H1 (cell line): Measurements from ENCODE around the gene VMP1. TPM values are rescaled to one million over a fixed set of nuclear protein-coding genes. Genes with fewer than 3 reads are reported as not detected.

Source experiments
- CTCF ChIA-PET: fragments of 300-600 bp; sonication (Branson Sonifier 250); formaldehyde crosslinking; loops from one replicate; lab custom pipeline; 2021; ENCODE audit not compliant: partially characterized antibody; lab: Charles Lee
- POLR2A ChIA-PET: fragments of 300-600 bp; sonication (Branson Sonifier 250); formaldehyde crosslinking; loops from one replicate; lab custom pipeline; 2021; ENCODE audit warnings: inconsistent platforms; ENCODE audit not compliant: partially characterized antibody; lab: Charles Lee
- DNase-seq, 2 experiments: peaks; one replicate each; pipeline versions ENCODE4 v3.0.0 to v3.0.0-alpha.2; 2010 to 2022; ENCODE audit warnings: low spot score in 2 of 2, low read depth in 1 of 2, mixed read lengths in 1 of 2
- FAIRE-seq: peaks from 2 replicates; lab custom pipeline; 2011; peaks lifted over from hg19 to GRCh38; lab: Jason Lieb, UNC
- H2AFZ ChIP-seq: 2 replicates; pipeline ENCODE4 v1.8.1; 2012; ENCODE audit warnings: low read length, inconsistent platforms
- H2AK5ac ChIP-seq: 2 replicates; pipeline ENCODE4 v1.6.1; 2013; ENCODE audit warnings: low read depth, low read length
- H2BK120ac ChIP-seq: replicated peaks from 2 replicates; pipeline ENCODE3; 2013; ENCODE audit warnings: low read depth, low read length, inconsistent platforms
- H2BK12ac ChIP-seq: 2 replicates; pipeline ENCODE4 v1.6.1; 2013; ENCODE audit warnings: low read depth, low read length
- H2BK15ac ChIP-seq: 2 replicates; pipeline ENCODE4 v1.6.1; 2013; ENCODE audit warnings: low read length
- H2BK20ac ChIP-seq: 2 replicates; pipeline ENCODE4 v1.6.1; 2013; ENCODE audit warnings: low read length
- H2BK5ac ChIP-seq: 2 replicates; pipeline ENCODE4 v1.6.1; 2013; ENCODE audit warnings: low read depth, low read length
- H3K14ac ChIP-seq: 2 replicates; pipeline ENCODE4 v1.6.1; 2013; ENCODE audit warnings: inconsistent platforms; ENCODE audit not compliant: insufficient read length
- H3K18ac ChIP-seq: 2 replicates; pipeline ENCODE4 v1.6.1; 2013; ENCODE audit warnings: low read length; ENCODE audit errors: extremely low read depth
- H3K23ac ChIP-seq: 2 replicates; pipeline ENCODE4 v1.6.1; 2013; ENCODE audit warnings: inconsistent platforms; ENCODE audit not compliant: insufficient read length
- H3K23me2 ChIP-seq: 2 replicates; pipeline ENCODE4 v1.6.1; 2013; ENCODE audit warnings: low read depth, low read length
- H3K27ac ChIP-seq: 2 replicates; pipeline ENCODE4 v1.6.1; 2011; ENCODE audit warnings: low read depth, low read length, inconsistent platforms
- H3K27me3 ChIP-seq, 4 experiments: replicated peaks in 1 of 4; 1 replicate in 1 of 4; 2 replicates in 3 of 4; pipeline versions ENCODE4 v1.6.1 to v1.8.1; 2011 to 2013; ENCODE audit warnings: low read length in 3 of 4, mild to moderate bottlenecking in 3 of 4, inconsistent platforms in 2 of 4, mixed read lengths in 2 of 4, moderate library complexity in 1 of 4; ENCODE audit not compliant: control insufficient read depth in 3 of 4, insufficient read depth in 3 of 4; ENCODE audit errors: extremely low read depth in 1 of 4
- H3K36me3 ChIP-seq, 4 experiments: 2 replicates each; pipeline versions ENCODE4 v1.6.1 to v1.8.1; 2011 to 2013; ENCODE audit warnings: mild to moderate bottlenecking in 4 of 4, low read length in 3 of 4, moderate library complexity in 2 of 4, control low read depth in 1 of 4, inconsistent platforms in 1 of 4; ENCODE audit not compliant: insufficient read depth in 4 of 4, control insufficient read depth in 2 of 4
- H3K4ac ChIP-seq: replicated peaks from 2 replicates; pipeline ENCODE3; 2013; ENCODE audit warnings: low read length, low read depth, mixed read lengths, inconsistent platforms; ENCODE audit not compliant: insufficient read length
- H3K4me1 ChIP-seq, 4 experiments: replicated peaks in 1 of 4; 1 replicate in 1 of 4; 2 replicates in 3 of 4; pipeline versions ENCODE4 v1.6.1 to v1.8.1; 2011 to 2013; ENCODE audit warnings: low read length in 3 of 4, inconsistent platforms in 2 of 4, mixed read lengths in 1 of 4; ENCODE audit not compliant: insufficient read depth in 4 of 4, control insufficient read depth in 3 of 4
- H3K4me2 ChIP-seq, 2 experiments: 2 replicates each; pipeline versions ENCODE4 v1.6.1 to v1.8.1; 2011 to 2013; ENCODE audit warnings: low read depth in 2 of 2, low read length in 2 of 2, control low read depth in 1 of 2, inconsistent platforms in 1 of 2, mild to moderate bottlenecking in 1 of 2; ENCODE audit not compliant: insufficient read depth in 1 of 2
- H3K4me3 ChIP-seq, 4 experiments: fragments of 200-600, 300-600 bp in 1 of 4; sonication (generic), shearing (Covaris generic), sonication (Bioruptor Twin) in 1 of 4; 2 replicates each; pipeline versions ENCODE4 v1.5.1 to v1.8.1; 2011 to 2016; ENCODE audit warnings: low read length in 4 of 4, low read depth in 3 of 4, control low read depth in 2 of 4, inconsistent platforms in 2 of 4, mild to moderate bottlenecking in 2 of 4, mixed read lengths in 1 of 4, moderate library complexity in 1 of 4; ENCODE audit not compliant: insufficient read depth in 2 of 4; ENCODE audit errors: extremely low read depth in 1 of 4
- H3K56ac ChIP-seq: replicated peaks from 2 replicates; pipeline ENCODE3; 2013; ENCODE audit warnings: low read depth, mild to moderate bottlenecking, mixed read lengths, low read length, inconsistent platforms; ENCODE audit not compliant: insufficient read length
- H3K79me1 ChIP-seq: 2 replicates; pipeline ENCODE4 v1.6.1; 2013; ENCODE audit warnings: low read depth, low read length, control low read depth
- H3K79me2 ChIP-seq, 2 experiments: 2 replicates each; pipeline versions ENCODE4 v1.6.1 to v1.8.1; 2012 to 2013; ENCODE audit warnings: low read length in 2 of 2, mild to moderate bottlenecking in 2 of 2, inconsistent platforms in 1 of 2; ENCODE audit not compliant: insufficient read depth in 2 of 2, control insufficient read depth in 1 of 2
- H3K9ac ChIP-seq, 4 experiments: replicated peaks in 1 of 4; 1 replicate in 1 of 4; 2 replicates in 3 of 4; pipeline versions ENCODE4 v1.6.1 to v1.8.1; 2011 to 2013; ENCODE audit warnings: low read depth in 3 of 4, low read length in 3 of 4, control low read depth in 2 of 4, mild to moderate bottlenecking in 2 of 4, moderate library complexity in 2 of 4, inconsistent platforms in 1 of 4; ENCODE audit errors: extremely low read depth in 1 of 4
- H3K9me3 ChIP-seq, 2 experiments: 2 replicates each; pipeline versions ENCODE4 v1.6.1 to v1.8.1; 2012 to 2013; ENCODE audit warnings: mild to moderate bottlenecking in 2 of 2, moderate library complexity in 2 of 2, control low read depth in 1 of 2, inconsistent platforms in 1 of 2, low read depth in 1 of 2, low read length in 1 of 2, mixed read lengths in 1 of 2; ENCODE audit not compliant: insufficient read depth in 2 of 2
- H4K20me1 ChIP-seq, 2 experiments: replicated peaks in 1 of 2; 2 replicates each; pipeline versions ENCODE3 to v1.8.1; 2011 to 2013; ENCODE audit warnings: inconsistent platforms in 2 of 2, low read length in 2 of 2, mild to moderate bottlenecking in 1 of 2; ENCODE audit not compliant: insufficient read depth in 2 of 2, control insufficient read depth in 1 of 2
- H4K5ac ChIP-seq: 2 replicates; pipeline ENCODE4 v1.6.1; 2013; ENCODE audit warnings: low read length, low read depth, mixed read lengths, inconsistent platforms; ENCODE audit not compliant: insufficient read length
- H4K8ac ChIP-seq: 2 replicates; pipeline ENCODE4 v1.8.0; 2013; ENCODE audit warnings: mild to moderate bottlenecking, moderate library complexity, low read length, inconsistent platforms; ENCODE audit not compliant: insufficient read depth; ENCODE audit errors: extremely low read depth
- H4K91ac ChIP-seq: replicated peaks from 2 replicates; pipeline ENCODE3; 2013; ENCODE audit warnings: low read length, mixed read lengths, inconsistent platforms; ENCODE audit not compliant: insufficient read length
- CBX5 ChIP-seq: fragments of 300-800, 300-1000 bp; sonication (generic); IDR thresholded peaks from 2 replicates; pipeline ENCODE4 v1.7.1; 2016; ENCODE audit warnings: antibody characterized with exemption, low read length, low read depth
- CHD2 ChIP-seq: IDR thresholded peaks from 2 replicates; pipeline ENCODE4 v1.6.1; 2012; ENCODE audit warnings: low read length, improper control_type of control experiment
- EP300 ChIP-seq, 2 experiments: IDR thresholded peaks; 1 replicate in 1 of 2; 2 replicates in 1 of 2; pipeline ENCODE4 v1.6.1; 2011 to 2012; ENCODE audit warnings: low read depth in 2 of 2, low read length in 2 of 2, mild to moderate bottlenecking in 2 of 2, borderline replicate concordance in 1 of 2, inconsistent platforms in 1 of 2, moderate library complexity in 1 of 2
- EZH2 ChIP-seq: fragments of 200-600 bp; sonication (generic); IDR thresholded peaks from 2 replicates; pipeline ENCODE4 v1.7.1; 2012; ENCODE audit warnings: low read depth, mild to moderate bottlenecking, moderate library complexity, low read length, inconsistent platforms; ENCODE audit not compliant: severe bottlenecking
- NRF1 ChIP-seq: IDR thresholded peaks from 2 replicates; pipeline ENCODE4 v1.6.1; 2011; ENCODE audit warnings: mild to moderate bottlenecking, low read depth, low read length, improper control_type of control experiment
- RAD21 ChIP-seq, 2 experiments: IDR thresholded peaks in 1 of 2; conservative IDR thresholded peaks in 1 of 2; 2 replicates each; pipeline ENCODE4 v1.6.1; 2011; ENCODE audit warnings: low read depth in 2 of 2, low read length in 2 of 2, improper control_type of control experiment in 1 of 2, inconsistent platforms in 1 of 2, mild to moderate bottlenecking in 1 of 2, moderate library complexity in 1 of 2
- RBBP5 ChIP-seq: IDR thresholded peaks from 2 replicates; pipeline ENCODE4 v1.7.1; 2012; ENCODE audit warnings: low read depth, mild to moderate bottlenecking, inconsistent platforms, low read length, moderate library complexity, borderline replicate concordance
- RXRA ChIP-seq: IDR thresholded peaks from 2 replicates; pipeline ENCODE4 v1.6.1; 2011; ENCODE audit warnings: low read depth, mild to moderate bottlenecking, low read length, moderate library complexity; ENCODE audit not compliant: insufficient read depth
- SUZ12 ChIP-seq: fragments of 200-600 bp; sonication (generic); IDR thresholded peaks from 2 replicates; pipeline ENCODE4 v1.6.1; 2012; ENCODE audit warnings: mild to moderate bottlenecking, inconsistent platforms, low read length, moderate library complexity, mixed read lengths
- WGBS, 2 experiments: shearing (Covaris generic) in 1 of 2; methylation state at CpG; one replicate each; pipeline versions ENCODE4 v1.1.6 to v1.1.7; 2013 to 2015; ENCODE audit warnings: low lambda C conversion rate in 2 of 2, mixed read lengths in 2 of 2, inconsistent platforms in 1 of 2, low coverage in 1 of 2, missing lambda C conversion rate in 1 of 2; ENCODE audit not compliant: insufficient replicate concordance in 2 of 2, insufficient coverage in 1 of 2, insufficient read length in 1 of 2; ENCODE audit errors: extremely low coverage in 1 of 2, missing lambda C conversion rate in 1 of 2; 5-methylcytosine and 5-hydroxymethylcytosine counted together
- polyA plus RNA-seq, 7 experiments: library from polyadenylated mRNA; depleted of rRNA in 3 of 7; stranded (reverse) in 5 of 7; unstranded in 2 of 7; fragments of >200 nt in 5 of 7; fragments of 200-250 nt in 2 of 7; gene quantifications; 1 replicate in 5 of 7; 2 replicates in 1 of 7; 4 replicates in 1 of 7; pipeline versions ENCODE4 v1.2.1 to v1.2.3, GENCODE V29; 2011 to 2013; ENCODE audit warnings: missing spikeins in 2 of 7, mixed read lengths in 2 of 7
- total RNA-seq: library from RNA; stranded (reverse); fragmentation: NEBNext Ultra II Directional; extraction: Animal tissue kit (Norgen Biotek cat#: 25700); gene quantifications from 2 replicates; pipeline ENCODE4 v1.2.1, GENCODE V29; 2021

VMP1 gene
- total and polyA plus RNA-seq, 2 of the 8 experiments (the other 6 are each of a cell fraction or from before 2014, with no cell fraction given): 45.0 to 92.7 TPM

- H2BK15ac ChIP-seq: no peak overlapping the region
- POLR2A ChIA-PET: interaction anchor here (0.8 to 1.5 kb wide), 6 partner anchors 9 to 118 kb away, joined by 3 to 5 read pairs (median 3); partner anchors contain the start of genes RPS6KB1 and TUBD1
- H3K9ac ChIP-seq: no peak overlapping the region
- DNase-seq (no peak), FAIRE-seq (no peak)
- no peaks in the 10 kb centered on the region for H3K79me1 ChIP-seq
- H3K4me2 ChIP-seq: no peak overlapping the region
- H3K79me2 ChIP-seq: no peaks in the 10 kb centered on the region
- no peak overlapping the region for H3K56ac ChIP-seq
- 87% methylated on average over 5 of the region's 5 CpGs; no CpG with 5 or more reads in 1 of the 2 experiments for WGBS, 2 experiments
- H3K23me2 ChIP-seq: no peaks in the 10 kb centered on the region
- H3K4ac ChIP-seq: no peak overlapping the region
- no peak overlapping the region for H4K5ac ChIP-seq
- no peak overlapping the region for H3K23ac ChIP-seq
- H4K20me1 ChIP-seq: no peaks in the 10 kb centered on the region
- no peaks in the 10 kb centered on the region for H3K27me3 ChIP-seq
- no peak overlapping the region for H2BK120ac ChIP-seq
- H3K4me3 ChIP-seq: no peak overlapping the region
- no peak overlapping the region for H3K27ac ChIP-seq
- no peak overlapping the region for H2BK5ac ChIP-seq
- peaks cover 3 to 24% (median 10%) of the 10 kb centered on the region in 4 experiments; a peak in 6 of 8 replicates for H3K36me3 ChIP-seq
- H2BK20ac ChIP-seq: no peak overlapping the region
- no peak overlapping the region for H3K18ac ChIP-seq
- no peak overlapping the region for H2AFZ ChIP-seq
- H4K8ac ChIP-seq: no peak overlapping the region
- TF ChIP-seq RAD21 (IDR thresholded peaks at IDR 0.05 in 1 of 2, conservative IDR thresholded peaks at IDR 0.05 in 1 of 2; ENCODE audit: low read depth in 2 of 2, low read length in 2 of 2) (no peak), RBBP5 (no peak), CBX5 (no peak), EP300 (IDR thresholded peaks at IDR 0.05; ENCODE audit: borderline replicate concordance in 1 of 2, low read depth in 2 of 2, low read length in 2 of 2) (no peak), NRF1 (no peak), SUZ12 (no peak), CHD2 (no peak), RXRA (no peak), EZH2 (no peak)
- TF ChIP-seq, all 59 proteins: peak for 0
- Histone ChIP-seq H4K91ac (no peak overlapping the region), H2AK5ac (no peak overlapping the region), H3K9me3 (no peaks in the 10 kb centered on the region; a peak in 1 of 4 replicates), H2BK12ac (no peak overlapping the region), H3K4me1 (no peaks in the 10 kb centered on the region), H3K14ac (no peak overlapping the region)
- CTCF ChIA-PET: interaction anchor here (0.8 kb wide), 1 partner anchor 11 kb away, joined by 5 read pairs; no protein-coding TSS in a partner anchor
These were observed 170.5 kb downstream of the VMP1 start for GRCh38 chr17:59877965-59878364.
